Measurements from ENCODE around the gene GRN. TPM values are rescaled to one million over a fixed set of nuclear protein-coding genes. Genes with fewer than 3 reads are reported as not detected.

Gene GRN
- total and polyA plus RNA-seq, 2 of the 13 experiments (the other 11 are each of a cell fraction or from before 2014, with no cell fraction given), result 86.6 to 143 TPM

- TF ChIP-seq CSRNP2 (CRISPR knock-in tag; conservative IDR thresholded peaks at IDR 0.05; ENCODE audit: low read depth) (no peak), ARNT (IDR thresholded peaks at IDR 0.05) (no peak), ELF4 (CRISPR knock-in tag; IDR thresholded peaks at IDR 0.05; ENCODE audit: borderline replicate concordance) (no peak), ELK4 (CRISPR knock-in tag; IDR thresholded peaks at IDR 0.05; ENCODE audit: borderline replicate concordance) (no peak), NFRKB (IDR thresholded peaks at IDR 0.05) (no peak), YEATS4 (CRISPR knock-in tag; IDR thresholded peaks at IDR 0.05; ENCODE audit: borderline replicate concordance) (no peak; the same call in 1 of the 2 replicates), ZNF557 (CRISPR knock-in tag; IDR thresholded peaks at IDR 0.05) (no peak), ZNF766 (CRISPR knock-in tag; IDR thresholded peaks at IDR 0.05; ENCODE audit: borderline replicate concordance) (no peak), AGO2 (optimal IDR thresholded peaks at IDR 0.05; ENCODE audit: low read depth, low read length) (no peak), ZNF276 (CRISPR knock-in tag; IDR thresholded peaks at IDR 0.05; ENCODE audit: low read depth) (0 out of 2 replicates have a peak, but pooled peaks have one; percentile 53), NCOR1 (IDR thresholded peaks at IDR 0.05; ENCODE audit: borderline replicate concordance, low read length) (no peak), SAFB2 (CRISPR knock-in tag; IDR thresholded peaks at IDR 0.05; ENCODE audit: borderline replicate concordance, low read depth) (peak; percentile 71; the same call in 1 of the 2 replicates), MEIS2 (CRISPR knock-in tag; IDR thresholded peaks at IDR 0.05) (no peak; the same call in 1 of the 2 replicates), HHEX (CRISPR knock-in tag; IDR thresholded peaks at IDR 0.05) (no peak), TP53 (CRISPR knock-in tag; conservative IDR thresholded peaks at IDR 0.05) (no peak), ZBTB43 (CRISPR knock-in tag; conservative IDR thresholded peaks at IDR 0.05) (no peak), ZNF101 (CRISPR knock-in tag; IDR thresholded peaks at IDR 0.05; ENCODE audit: borderline replicate concordance, low read depth) (no peak), ZNF607 (CRISPR knock-in tag; IDR thresholded peaks at IDR 0.05; ENCODE audit: borderline replicate concordance) (peak; percentile 46; the same call in 1 of the 2 replicates), CTCF (CRISPR knock-in tag; IDR thresholded peaks at IDR 0.05) (0 out of 2 replicates have a peak, but pooled peaks have one; percentile 2), ZBTB20 (CRISPR knock-in tag; IDR thresholded peaks at IDR 0.05; ENCODE audit: borderline replicate concordance, low read depth) (0 out of 2 replicates have a peak, but pooled peaks have one; percentile 29), FOXA3 (CRISPR knock-in tag; IDR thresholded peaks at IDR 0.05) (peak; percentile 78), RAD51 (IDR thresholded peaks at IDR 0.05; ENCODE audit: borderline replicate concordance) (no peak)
Observed at GRCh38 chr17:44374306-44375195, 29.4 kb downstream of the GRN start (continued).
